Liver (tissue), 9 donors: ENCODE measurements around the gene MDM4. TPM values are rescaled to one million over a fixed set of nuclear protein-coding genes. Genes with fewer than 3 reads are reported as not detected.
"Not testable (repeated sequence)": the region's sequence is repeated elsewhere in the genome, so short reads cannot be mapped to it uniquely, and the experiment has no call there.

ENCODE experiments used
- DNase-seq: peaks from one replicate; pipeline ENCODE4 v3.0.0-alpha.2; 2017; ENCODE audit warnings: low spot score
- H3K27ac ChIP-seq, 2 donors: one replicate each; pipeline ENCODE4 v1.7.0; 2013; ENCODE audit warnings: inconsistent platforms in 2 of 2, low read length in 2 of 2, control low read depth in 1 of 2, low read depth in 1 of 2, mild to moderate bottlenecking in 1 of 2
- H3K27me3 ChIP-seq, 4 donors: one replicate each; pipeline versions ENCODE4 v1.6.1 to v1.7.0; 2013; ENCODE audit warnings: low read length in 3 of 4, inconsistent platforms in 1 of 4, mild to moderate bottlenecking in 1 of 4, moderate library complexity in 1 of 4; ENCODE audit not compliant: control insufficient read depth in 4 of 4, insufficient read depth in 4 of 4
- H3K36me3 ChIP-seq, 4 donors: one replicate each; pipeline versions ENCODE4 v1.6.1 to v1.7.0; 2013; ENCODE audit warnings: low read length in 3 of 4, mild to moderate bottlenecking in 3 of 4, low read depth in 1 of 4, moderate library complexity in 1 of 4; ENCODE audit not compliant: control insufficient read depth in 4 of 4, insufficient read depth in 3 of 4
- H3K4me1 ChIP-seq, 4 donors: one replicate each; pipeline versions ENCODE4 v1.6.1 to v1.7.0; 2013; ENCODE audit warnings: low read length in 3 of 4, mild to moderate bottlenecking in 3 of 4, moderate library complexity in 1 of 4; ENCODE audit not compliant: control insufficient read depth in 4 of 4, insufficient read depth in 4 of 4
- H3K4me3 ChIP-seq, 3 donors: one replicate each; pipeline versions ENCODE4 v1.6.1 to v1.7.0; 2013; ENCODE audit warnings: low read length in 3 of 3, control low read depth in 1 of 3, low read depth in 1 of 3, mild to moderate bottlenecking in 1 of 3
- H3K9ac ChIP-seq, 2 donors: one replicate each; pipeline ENCODE4 v1.7.0; 2013; ENCODE audit warnings: low read length in 2 of 2, mild to moderate bottlenecking in 2 of 2, moderate library complexity in 2 of 2, control low read depth in 1 of 2, low read depth in 1 of 2
- H3K9me3 ChIP-seq, 4 donors: one replicate each; pipeline versions ENCODE4 v1.6.1 to v1.7.0; 2013; ENCODE audit warnings: low read length in 3 of 4; ENCODE audit not compliant: control insufficient read depth in 4 of 4
- ATF3 ChIP-seq: IDR thresholded peaks from 2 replicates; pipeline ENCODE4 v1.6.1; 2016; ENCODE audit warnings: antibody characterized with exemption
- EGR1 ChIP-seq, 2 donors: IDR thresholded peaks; 2 replicates each; pipeline ENCODE4 v1.6.1; 2016 to 2018; ENCODE audit warnings: antibody characterized with exemption in 2 of 2, low read depth in 2 of 2
- FOXA1 ChIP-seq: IDR thresholded peaks from 2 replicates; pipeline ENCODE4 v1.6.1; 2016; ENCODE audit warnings: antibody characterized with exemption
- FOXA2 ChIP-seq: IDR thresholded peaks from 2 replicates; pipeline ENCODE4 v1.6.1; 2016; ENCODE audit warnings: antibody characterized with exemption
- GABPA ChIP-seq, 2 donors: IDR thresholded peaks in 1 of 2; conservative IDR thresholded peaks in 1 of 2; 2 replicates each; pipeline ENCODE4 v1.6.1; 2016; ENCODE audit warnings: antibody characterized with exemption in 2 of 2, mild to moderate bottlenecking in 1 of 2, moderate library complexity in 1 of 2
- HNF4A ChIP-seq, 2 donors: conservative IDR thresholded peaks; 2 replicates each; pipeline ENCODE4 v1.6.1; 2016; ENCODE audit warnings: antibody characterized with exemption in 2 of 2, mild to moderate bottlenecking in 2 of 2
- HNF4G ChIP-seq: IDR thresholded peaks from 2 replicates; pipeline ENCODE4 v1.6.1; 2016; ENCODE audit warnings: antibody characterized with exemption
- JUND ChIP-seq, 2 donors: IDR thresholded peaks; 2 replicates each; pipeline ENCODE4 v1.6.1; 2016; ENCODE audit warnings: antibody characterized with exemption in 2 of 2
- MAX ChIP-seq: IDR thresholded peaks from 2 replicates; pipeline ENCODE4 v1.6.1; 2016; ENCODE audit warnings: antibody characterized with exemption
- NR2F2 ChIP-seq: IDR thresholded peaks from 2 replicates; pipeline ENCODE4 v1.6.1; 2016; ENCODE audit warnings: antibody characterized with exemption
- RAD21 ChIP-seq, 2 donors: IDR thresholded peaks; 2 replicates each; pipeline ENCODE4 v1.6.1; 2016; ENCODE audit warnings: antibody characterized with exemption in 2 of 2, mild to moderate bottlenecking in 2 of 2
- REST ChIP-seq: IDR thresholded peaks from 2 replicates; pipeline ENCODE4 v1.6.1; 2016; ENCODE audit warnings: antibody characterized with exemption, mild to moderate bottlenecking
- RXRA ChIP-seq, 2 donors: IDR thresholded peaks; 2 replicates each; pipeline ENCODE4 v1.6.1; 2017 to 2018; ENCODE audit warnings: antibody characterized with exemption in 2 of 2, mild to moderate bottlenecking in 1 of 2
- SP1 ChIP-seq: IDR thresholded peaks from 2 replicates; pipeline ENCODE4 v1.6.1; 2018; ENCODE audit warnings: antibody characterized with exemption, mild to moderate bottlenecking
- TAF1 ChIP-seq: conservative IDR thresholded peaks from 2 replicates; pipeline ENCODE4 v1.6.1; 2016; ENCODE audit warnings: antibody characterized with exemption, mild to moderate bottlenecking
- YY1 ChIP-seq: IDR thresholded peaks from 2 replicates; pipeline ENCODE4 v1.6.1; 2016; ENCODE audit warnings: antibody characterized with exemption, mild to moderate bottlenecking
- ZBTB33 ChIP-seq: IDR thresholded peaks from 2 replicates; pipeline ENCODE4 v1.6.1; 2016; ENCODE audit warnings: antibody characterized with exemption
- WGBS: extraction: QIAGEN DNeasy Blood & Tissue Kit; methylation state at CpG from one replicate; pipeline ENCODE4 v1.1.7; 2013; 5-methylcytosine and 5-hydroxymethylcytosine counted together
- polyA plus RNA-seq, 2 donors: library from polyadenylated mRNA; stranded (reverse) in 1 of 2; unstranded in 1 of 2; fragments of 200-250 nt in 1 of 2; fragments of >200 nt in 1 of 2; fragmentation: Nextera tagmentation in 1 of 2; extraction: Ambion mirVana in 1 of 2; gene quantifications; one replicate each; pipeline versions ENCODE4 v1.2.1 to v1.2.3, GENCODE V29; 2013 to 2015
- total RNA-seq, 2 donors: library from RNA; depleted of rRNA; stranded (reverse); fragments of >200 nt; gene quantifications; one replicate each; pipeline ENCODE4 v1.2.3, GENCODE V29; 2014
- TF ChIP-seq, protein P1 (sequence below): fragments of 150-350 bp; IDR thresholded peaks from 2 replicates; pipeline ENCODE4 v1.5.1; 2017; ENCODE audit warnings: improper control_type of control experiment, low read depth, low read length; ENCODE audit not compliant: missing input control
- donor health status: healthy.
- donor health status: healthy.
- donor health status: healthy.
- donor health status: healthy.
- donor health status: healthy.

MDM4 gene
- total and polyA plus RNA-seq, 4 donors: 1.4 to 56.5 (median 21.6) TPM

DNA sequence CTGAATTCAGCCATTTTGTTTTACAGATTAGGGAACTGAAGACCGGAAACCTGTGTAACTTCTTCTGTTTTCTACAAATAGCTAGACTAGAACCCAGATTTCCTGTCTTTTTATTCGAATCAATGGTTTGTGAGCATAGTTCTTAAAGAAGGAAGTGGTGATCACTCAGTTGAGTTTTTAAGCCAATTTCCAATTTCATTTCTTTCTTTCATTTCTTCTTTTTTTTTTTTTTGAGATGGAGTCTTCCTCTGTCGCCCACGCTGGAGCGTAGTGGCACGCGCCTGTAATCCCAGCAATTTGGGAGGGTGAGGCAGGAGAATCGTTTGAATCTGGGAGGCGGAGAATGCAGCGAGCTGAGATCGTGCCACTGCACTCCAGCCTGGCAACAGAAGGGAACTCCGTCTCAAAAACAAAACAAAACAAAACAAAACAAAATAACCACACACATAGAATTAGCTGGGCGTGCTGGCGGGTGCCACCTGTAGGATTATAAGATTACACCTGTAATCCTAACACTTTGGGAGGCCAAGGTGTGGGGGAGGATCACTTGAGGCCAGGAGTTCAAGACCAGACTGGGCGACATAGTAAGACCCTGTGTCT, 3.0 kb upstream of the MDM4 start:
- no peaks in the 10 kb centered on the region for H3K27me3 ChIP-seq
- TF ChIP-seq YY1 (peak; percentile 95), FOXA2 (no peak)
- H3K36me3 ChIP-seq: peaks cover 0 to 3% (median 0%) of the 10 kb centered on the region in 4 donors
- H3K4me1 ChIP-seq: peaks cover 4 to 16% (median 7%) of the 10 kb centered on the region in 4 donors
- no peaks in the 10 kb centered on the region for H3K9me3 ChIP-seq
- H3K27ac ChIP-seq: peak overlapping the region in 1 of 2 donors; percentile 17
- 76% methylated on average over 15 of the region's 15 CpGs for WGBS
- H3K9ac ChIP-seq: no peak overlapping the region
- DNase-seq: no peak
- H3K4me3 ChIP-seq: no peak overlapping the region

DNA sequence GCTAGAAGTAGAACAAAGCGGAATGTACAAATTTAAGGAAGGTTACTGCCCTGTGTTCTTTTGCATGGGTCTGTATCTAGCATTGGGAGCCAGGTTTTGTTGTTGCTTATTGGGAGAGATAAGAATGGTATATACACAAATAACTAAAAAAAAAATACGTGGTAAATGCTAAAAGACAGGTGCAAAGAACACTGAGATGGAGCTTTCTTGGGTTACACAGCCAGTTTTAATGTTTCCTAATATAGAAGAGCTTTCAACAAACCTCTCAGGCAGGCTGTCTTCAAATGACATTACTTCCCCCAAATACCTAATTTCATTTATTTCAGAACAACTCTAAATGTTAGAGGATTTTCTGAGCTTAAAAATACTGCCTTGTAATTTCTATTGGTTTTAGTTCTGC, 1.4 kb upstream of the MDM4 start:
- TF ChIP-seq ATF3 (no peak), HNF4G (no peak), FOXA1 (no peak), TAF1 (no peak), JUND (IDR thresholded peaks at IDR 0.05) (no peak), YY1 (no peak), NR2F2 (no peak), REST (no peak), HNF4A (conservative IDR thresholded peaks at IDR 0.05) (no peak), FOXA2 (no peak), GABPA (IDR thresholded peaks at IDR 0.05 in 1 of 2, conservative IDR thresholded peaks at IDR 0.05 in 1 of 2) (no peak), ZBTB33 (no peak), RXRA (IDR thresholded peaks at IDR 0.05) (no peak), SP1 (no peak), EGR1 (IDR thresholded peaks at IDR 0.05; ENCODE audit: low read depth in 2 of 2) (no peak), MAX (no peak), RAD21 (IDR thresholded peaks at IDR 0.05) (no peak)
- TF ChIP-seq, protein P1, sequence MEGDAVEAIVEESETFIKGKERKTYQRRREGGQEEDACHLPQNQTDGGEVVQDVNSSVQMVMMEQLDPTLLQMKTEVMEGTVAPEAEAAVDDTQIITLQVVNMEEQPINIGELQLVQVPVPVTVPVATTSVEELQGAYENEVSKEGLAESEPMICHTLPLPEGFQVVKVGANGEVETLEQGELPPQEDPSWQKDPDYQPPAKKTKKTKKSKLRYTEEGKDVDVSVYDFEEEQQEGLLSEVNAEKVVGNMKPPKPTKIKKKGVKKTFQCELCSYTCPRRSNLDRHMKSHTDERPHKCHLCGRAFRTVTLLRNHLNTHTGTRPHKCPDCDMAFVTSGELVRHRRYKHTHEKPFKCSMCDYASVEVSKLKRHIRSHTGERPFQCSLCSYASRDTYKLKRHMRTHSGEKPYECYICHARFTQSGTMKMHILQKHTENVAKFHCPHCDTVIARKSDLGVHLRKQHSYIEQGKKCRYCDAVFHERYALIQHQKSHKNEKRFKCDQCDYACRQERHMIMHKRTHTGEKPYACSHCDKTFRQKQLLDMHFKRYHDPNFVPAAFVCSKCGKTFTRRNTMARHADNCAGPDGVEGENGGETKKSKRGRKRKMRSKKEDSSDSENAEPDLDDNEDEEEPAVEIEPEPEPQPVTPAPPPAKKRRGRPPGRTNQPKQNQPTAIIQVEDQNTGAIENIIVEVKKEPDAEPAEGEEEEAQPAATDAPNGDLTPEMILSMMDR: no peak
- Histone ChIP-seq H3K36me3 (peaks cover 0 to 10% (median 0%) of the 10 kb centered on the region in 4 donors), H3K27me3 (no peaks in the 10 kb centered on the region), H3K27ac (no peak overlapping the region), H3K9me3 (no peaks in the 10 kb centered on the region), H3K9ac (no peak overlapping the region), H3K4me1 (peaks cover 4 to 21% (median 9%) of the 10 kb centered on the region in 4 donors), H3K4me3 (no peak overlapping the region)
- DNase-seq: no peak
- WGBS: 65% methylated on average over 2 of the region's 2 CpGs

GRCh38 chr1:204517382-204517781, 1.2 kb downstream of the MDM4 start:
- WGBS: 90% methylated on average over 19 of the region's 19 CpGs
- Histone ChIP-seq H3K27ac (peak overlapping the region; percentile 12 to 95), H3K4me1 (peaks cover 4 to 22% (median 10%) of the 10 kb centered on the region in 4 donors), H3K4me3 (peak overlapping the region; percentile 86 to 96 (median 92))
- not testable (repeated sequence) for H3K9ac ChIP-seq, DNase-seq, H3K27me3 ChIP-seq, H3K36me3 ChIP-seq, H3K9me3 ChIP-seq
